HG02970 (cell line): ENCODE measurements around the gene DUSP10.

ENCODE experiments used
- ATAC-seq: cut with Tn5 transposase; IDR thresholded peaks from one replicate; pipeline ENCODE4 v1.9.1; 2021; ENCODE audit warnings: mild to moderate bottlenecking, moderate library complexity, moderate number of reproducible peaks; ENCODE audit not compliant: unreplicated experiment, low FRiP score

DUSP10 gene

GRCh38 chr1:221735999-221736398 is 5.9 kb downstream of the DUSP10 start:
- ATAC-seq: no peak

GRCh38 chr1:221734187-221734586 is 7.7 kb downstream of the DUSP10 start:
- no peak for ATAC-seq

GRCh38 chr1:221732052-221732451 is 9.8 kb downstream of the DUSP10 start:
- no peak for ATAC-seq

GRCh38 chr1:221729771-221730330 is 12.0 kb downstream of the DUSP10 start:
- ATAC-seq: no peak

- ATAC-seq: no peak
Measured at GRCh38 chr1:221728037-221728505, 13.8 kb downstream of the DUSP10 start.

GRCh38 chr1:221727146-221728036 is 14.5 kb downstream of the DUSP10 start:
- ATAC-seq: no peak

- ATAC-seq: peak; percentile 53
Measured at GRCh38 chr1:221725735-221726672, 15.9 kb downstream of the DUSP10 start.

- no peak for ATAC-seq
Measured at GRCh38 chr1:221724931-221725605, 16.8 kb downstream of the DUSP10 start.

- no peak for ATAC-seq
Measured at GRCh38 chr1:221723848-221724236, 18.0 kb downstream of the DUSP10 start.

- no peak for ATAC-seq
Measured at GRCh38 chr1:221723018-221723847, 18.7 kb downstream of the DUSP10 start.

GRCh38 chr1:221722254-221723017 is 19.5 kb downstream of the DUSP10 start:
- no peak for ATAC-seq

- no peak for ATAC-seq
Measured at GRCh38 chr1:221720545-221720944, 21.3 kb downstream of the DUSP10 start.

GRCh38 chr1:221719987-221720386 is 21.9 kb downstream of the DUSP10 start:
- ATAC-seq: no peak

- ATAC-seq: no peak
Measured at GRCh38 chr1:221719278-221719597, 22.7 kb downstream of the DUSP10 start.

GRCh38 chr1:221718381-221719277 is 23.3 kb downstream of the DUSP10 start:
- no peak for ATAC-seq

GRCh38 chr1:221717485-221717853 is 24.4 kb downstream of the DUSP10 start:
- ATAC-seq: no peak

- ATAC-seq: no peak
Measured at GRCh38 chr1:221716713-221717484, 25.0 kb downstream of the DUSP10 start.
